GM18519 (cell line): ENCODE data around the gene PER3.

ENCODE experiments used
- ATAC-seq: cut with Tn5 transposase; IDR thresholded peaks from one replicate; pipeline ENCODE4 v1.9.1; 2021; ENCODE audit warnings: mild to moderate bottlenecking, moderate library complexity; ENCODE audit not compliant: unreplicated experiment, low FRiP score

Gene PER3

DNA sequence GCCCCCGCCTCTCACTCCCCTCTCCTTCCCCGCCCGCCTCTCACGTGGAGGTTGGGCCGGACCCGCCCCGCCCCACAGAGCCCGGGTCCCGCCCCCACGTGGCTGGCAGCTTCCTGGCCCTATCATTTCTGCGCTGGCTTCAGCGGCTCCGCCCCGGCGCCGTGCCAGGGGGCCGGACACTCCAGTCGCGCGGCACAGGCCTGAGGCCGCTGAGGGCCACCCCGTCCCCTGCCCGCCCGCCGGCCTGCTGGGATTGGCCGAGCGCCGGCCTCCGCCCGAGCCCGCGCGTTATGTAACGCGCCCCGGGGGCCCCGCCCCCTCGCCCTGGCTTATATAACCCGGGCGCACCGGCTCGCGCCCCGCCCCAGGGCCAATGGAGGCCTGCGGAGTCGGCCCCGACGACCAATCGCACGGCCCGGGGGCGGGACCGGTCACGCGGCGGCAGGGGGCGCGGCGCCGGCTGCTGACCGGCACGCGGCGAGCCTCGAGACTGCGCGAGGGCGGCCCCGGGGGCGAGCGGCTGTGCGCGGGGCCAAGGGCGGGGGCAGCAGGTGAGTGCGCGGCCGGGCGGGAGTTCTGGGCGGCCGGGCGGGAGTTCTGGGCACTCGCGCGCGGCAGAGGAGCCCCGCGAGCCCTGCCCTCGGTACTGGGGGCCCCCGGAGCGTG, at the start of gene PER3:
PER3 (plus strand) TSS at position 466 of the 666 bp plus-strand sequence. CDS start 587 bp downstream, outside the sequence.
- peak; percentile 75 for ATAC-seq

DNA sequence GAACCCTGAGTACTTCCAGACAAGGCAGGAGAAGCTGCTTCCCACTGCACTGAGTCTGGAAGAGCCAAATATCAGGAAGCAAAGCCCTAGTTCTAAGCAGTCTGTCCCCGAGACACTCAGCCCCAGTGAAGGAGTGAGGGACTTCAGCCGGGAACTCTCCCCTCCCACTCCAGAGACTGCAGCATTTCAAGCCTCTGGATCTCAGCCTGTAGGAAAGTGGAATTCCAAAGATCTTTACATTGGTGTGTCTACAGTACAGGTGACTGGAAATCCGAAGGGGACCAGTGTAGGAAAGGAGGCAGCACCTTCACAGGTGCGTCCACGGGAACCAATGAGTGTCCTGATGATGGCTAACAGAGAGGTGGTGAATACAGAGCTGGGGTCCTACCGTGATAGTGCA, 46.0 kb upstream of the PER3 start:
- ATAC-seq, result no peak

DNA sequence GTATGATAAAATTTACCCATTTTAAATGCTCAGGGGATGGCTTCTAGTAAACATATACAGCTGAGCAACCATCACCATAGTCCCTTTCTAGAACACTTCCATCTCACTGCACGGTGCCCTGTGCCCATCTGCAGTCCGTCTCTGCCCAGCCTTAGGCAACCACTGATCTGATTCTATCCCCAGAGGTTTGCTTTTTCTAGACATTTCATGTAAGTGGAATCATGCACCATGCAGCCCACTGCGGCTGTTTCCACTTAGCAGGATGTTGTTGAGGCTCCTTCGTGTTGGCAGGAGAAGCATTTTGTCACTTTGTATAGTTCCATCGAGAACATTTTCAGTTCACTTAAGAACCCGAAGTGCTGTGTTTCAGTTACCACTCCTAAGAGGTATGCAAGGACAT, 40.7 kb upstream of the PER3 start:
- ATAC-seq, result no peak

DNA sequence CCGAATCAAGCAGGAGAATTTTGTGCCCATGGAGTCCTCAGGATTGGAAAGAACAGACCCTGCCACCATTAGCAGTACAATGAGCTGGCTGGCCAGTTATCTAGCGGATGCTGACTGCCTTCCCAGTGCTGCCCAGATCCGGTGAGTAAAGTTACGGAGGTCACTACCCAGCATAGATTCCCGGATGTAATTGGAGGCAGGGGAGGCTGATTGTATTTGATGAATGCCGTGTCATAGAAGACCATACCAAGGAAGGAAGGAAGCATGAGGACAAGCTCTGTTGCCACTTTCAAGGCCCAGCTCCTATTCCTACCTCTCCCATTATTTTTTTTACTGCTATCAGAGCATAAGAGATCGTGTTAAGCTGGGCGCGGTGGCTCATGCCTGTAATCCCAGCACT, 39.2 kb upstream of the PER3 start:
- ATAC-seq, result no peak

DNA sequence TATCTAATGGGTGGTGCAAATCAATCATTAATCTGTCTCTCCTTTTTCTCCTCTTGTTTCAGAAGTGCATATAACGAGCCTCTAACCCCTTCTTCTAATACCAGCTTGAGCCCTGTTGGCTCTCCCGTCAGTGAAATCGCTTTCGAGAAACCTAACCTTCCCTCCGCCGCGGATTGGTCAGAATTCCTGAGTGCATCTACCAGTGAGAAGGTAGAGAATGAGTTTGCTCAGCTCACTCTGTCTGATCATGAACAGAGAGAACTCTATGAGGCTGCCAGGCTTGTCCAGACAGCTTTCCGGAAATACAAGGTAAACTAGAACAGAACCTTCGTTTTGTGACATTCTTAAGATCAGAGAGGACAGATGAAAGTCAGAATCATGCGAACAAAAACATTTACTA, 38.3 kb upstream of the PER3 start:
- no peak for ATAC-seq

DNA sequence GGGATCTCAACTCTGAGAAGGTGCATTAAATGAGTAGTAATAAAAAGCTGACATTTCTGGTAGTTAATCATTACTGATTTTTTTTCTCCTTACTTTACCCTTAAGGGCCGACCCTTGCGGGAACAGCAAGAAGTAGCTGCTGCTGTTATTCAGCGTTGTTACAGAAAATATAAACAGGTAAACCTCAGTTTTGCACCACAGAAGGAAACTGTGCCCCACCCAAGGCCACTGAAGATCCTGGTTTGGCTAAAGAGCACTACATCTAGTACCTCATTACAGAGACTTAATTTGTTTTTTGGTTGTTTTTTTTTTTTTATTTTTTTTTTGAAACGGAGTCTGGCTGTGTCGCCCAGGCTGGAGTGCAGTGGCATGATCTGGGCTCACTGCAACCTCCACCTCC, 36.5 kb upstream of the PER3 start:
- ATAC-seq, result no peak

DNA sequence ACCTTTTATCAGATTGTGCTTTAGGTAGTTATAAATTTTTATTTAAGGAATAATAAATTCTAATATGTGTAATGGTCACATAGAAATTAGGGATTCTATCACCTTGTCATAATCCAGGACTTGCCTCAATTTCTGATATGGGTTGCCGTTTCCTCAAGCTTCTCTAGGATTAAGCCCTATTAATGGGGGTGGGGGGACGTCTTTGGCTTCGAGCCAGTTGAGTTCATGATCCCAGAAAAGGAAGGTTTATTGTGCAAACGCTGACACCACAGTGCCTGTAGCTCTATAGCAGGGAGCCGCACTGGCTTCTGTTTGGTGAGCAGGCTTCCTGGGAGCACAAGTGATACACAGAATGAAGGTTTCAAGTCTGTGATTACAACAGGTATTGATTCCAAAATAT, 35.0 kb upstream of the PER3 start:
- no peak for ATAC-seq

DNA sequence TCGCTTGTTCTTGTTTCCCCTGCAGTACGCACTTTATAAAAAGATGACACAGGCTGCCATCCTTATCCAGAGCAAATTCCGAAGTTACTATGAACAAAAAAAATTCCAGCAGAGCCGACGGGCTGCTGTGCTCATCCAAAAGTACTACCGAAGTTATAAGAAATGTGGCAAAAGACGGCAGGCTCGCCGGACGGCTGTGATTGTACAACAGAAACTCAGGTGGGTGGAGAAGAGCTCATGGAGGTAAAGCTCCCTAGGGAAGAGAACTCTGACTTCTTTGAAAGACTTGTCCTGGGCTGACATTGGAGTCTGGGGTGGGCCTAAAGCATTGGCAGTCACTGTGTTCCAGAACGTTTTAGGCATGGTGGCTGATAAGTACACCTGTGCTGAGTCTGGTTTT, 32.9 kb upstream of the PER3 start:
- ATAC-seq, result no peak

DNA sequence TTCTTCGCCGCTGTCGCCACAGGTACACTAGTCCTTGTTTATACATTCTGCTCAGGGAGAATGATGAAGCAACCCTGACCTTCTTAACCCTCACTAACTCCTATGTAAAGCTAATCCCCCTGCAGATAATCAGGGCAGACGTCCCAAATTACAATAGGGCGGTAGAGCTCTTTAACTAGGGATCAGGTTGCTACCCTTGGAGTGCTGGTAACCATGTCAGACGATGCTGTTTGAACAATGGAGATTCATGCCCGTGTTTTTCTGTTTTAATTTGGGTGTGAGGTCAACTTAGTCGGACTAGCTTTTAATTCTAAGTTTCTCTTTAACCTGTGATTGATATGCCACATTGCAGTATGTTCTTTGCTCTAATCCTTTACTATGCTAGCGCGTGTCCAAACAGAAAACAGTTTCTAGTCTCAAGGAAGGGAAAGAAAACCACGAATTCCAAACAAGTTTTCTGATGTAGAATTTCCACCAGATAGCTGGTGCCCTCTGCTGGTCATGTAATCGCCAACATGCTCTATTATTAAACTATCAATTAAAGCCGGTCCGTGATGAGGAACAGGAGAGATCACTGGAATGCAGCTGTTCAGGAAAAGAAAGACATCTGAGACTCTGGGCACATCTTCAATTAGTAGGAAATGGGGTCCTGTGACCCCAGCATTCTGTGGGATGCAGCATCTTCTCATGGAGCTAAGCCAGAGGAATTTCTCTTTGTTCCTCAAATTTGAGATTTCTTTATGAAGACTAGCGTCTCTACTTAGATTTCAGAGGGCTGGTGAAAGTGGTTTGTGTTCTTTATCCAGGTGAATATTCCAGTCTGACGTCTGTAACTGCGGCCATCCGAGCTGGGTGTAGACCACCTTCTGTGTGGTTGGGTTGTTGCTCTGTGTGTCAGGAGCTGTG, 31.3 kb upstream of the PER3 start:
- ATAC-seq, result no peak

DNA sequence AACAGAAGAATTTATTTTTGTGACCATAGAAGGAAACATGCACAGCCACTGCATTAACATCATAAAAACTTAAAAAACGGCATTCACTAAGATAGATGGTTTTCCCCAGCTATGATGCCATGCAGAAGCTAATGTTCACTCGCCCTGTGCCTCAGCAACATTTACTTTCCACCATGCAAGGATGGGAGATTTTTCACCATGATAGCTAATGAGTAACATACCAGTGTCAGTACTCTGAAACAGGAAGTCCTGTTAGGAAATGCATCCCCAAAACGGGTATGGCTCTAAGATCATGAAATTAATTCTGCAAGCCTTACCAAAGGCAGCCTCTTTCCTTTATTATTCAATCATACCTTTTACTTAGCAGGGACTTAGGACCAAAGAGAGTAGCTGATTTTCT, 30.4 kb upstream of the PER3 start:
- ATAC-seq, result no peak

DNA sequence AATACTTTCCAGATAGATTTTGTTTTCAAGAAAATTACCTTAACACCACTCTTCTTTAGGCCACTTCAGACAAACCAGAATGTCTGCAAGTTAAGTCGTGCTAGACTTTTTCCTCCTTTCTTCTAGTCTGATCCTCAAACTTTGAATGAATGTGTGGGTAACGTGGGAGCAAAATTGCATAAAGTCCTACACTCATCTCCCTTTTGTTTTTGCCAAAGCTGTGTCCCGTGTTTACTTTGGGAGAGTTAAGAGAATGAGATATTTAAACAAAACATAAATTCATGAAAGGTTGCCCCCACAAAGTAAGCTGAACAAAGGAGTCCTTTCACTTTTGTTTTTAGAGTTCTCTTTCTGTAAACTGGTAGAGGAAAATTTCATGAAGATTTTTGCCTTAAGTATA, 29.9 kb upstream of the PER3 start:
- ATAC-seq, result no peak

DNA sequence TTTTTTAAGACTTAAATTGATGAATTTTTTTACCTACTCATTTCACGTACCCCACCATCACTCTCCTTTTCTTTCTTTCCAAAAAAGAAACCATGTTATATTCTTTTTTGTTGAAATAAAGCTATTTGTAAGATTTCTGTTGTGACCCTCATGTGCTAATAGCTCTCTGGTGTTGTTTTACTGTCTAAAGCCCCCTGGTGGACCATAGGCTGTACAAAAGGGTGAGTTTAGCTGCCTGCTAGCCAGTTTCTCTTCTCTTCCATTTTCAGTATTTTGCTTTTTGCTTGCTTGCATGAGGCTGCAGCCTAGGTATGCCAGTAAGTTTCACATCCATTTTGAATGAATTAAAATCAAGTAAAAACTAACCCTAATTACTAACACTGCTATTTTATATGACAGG, 28.6 kb upstream of the PER3 start:
- ATAC-seq, result no peak

DNA sequence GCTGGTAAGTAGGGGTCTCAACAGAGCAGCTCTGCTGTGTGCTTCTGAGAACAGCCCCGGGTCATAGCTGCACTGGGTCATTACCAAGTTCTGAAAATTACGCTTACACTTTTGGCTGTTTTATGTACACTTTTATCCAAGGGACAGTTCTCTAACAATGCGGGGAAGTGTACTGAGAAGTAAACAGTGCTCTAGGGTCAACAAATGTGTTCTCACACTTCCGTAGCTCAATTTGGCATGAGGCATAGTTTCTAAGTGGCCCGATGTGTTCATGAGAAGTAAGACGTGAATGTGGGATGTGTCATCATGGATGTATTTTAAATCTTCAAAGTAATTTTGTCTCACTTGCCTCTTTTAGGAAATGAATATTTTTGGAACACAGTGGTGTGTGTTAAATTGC, 23.8 kb upstream of the PER3 start:
- no peak for ATAC-seq

DNA sequence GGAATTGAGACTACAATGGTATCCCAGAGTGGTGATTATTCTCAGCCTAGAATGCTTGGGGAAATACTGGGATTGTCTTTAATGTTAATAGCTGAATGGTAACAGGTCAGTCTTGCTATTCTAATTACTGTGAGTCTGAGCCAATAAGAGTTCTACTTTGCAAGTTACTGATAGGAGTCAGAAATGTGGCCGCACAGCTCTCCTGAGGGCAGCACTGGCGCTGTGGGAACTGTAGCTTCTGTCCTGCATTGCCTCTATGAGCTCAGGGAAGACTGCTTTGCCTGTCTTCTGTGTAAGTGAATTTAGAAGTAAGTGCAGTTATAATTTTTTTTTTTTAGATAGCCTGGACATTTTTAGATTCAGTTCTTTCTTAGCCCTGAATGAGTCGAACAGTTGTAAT, 23.0 kb upstream of the PER3 start:
- no peak for ATAC-seq

DNA sequence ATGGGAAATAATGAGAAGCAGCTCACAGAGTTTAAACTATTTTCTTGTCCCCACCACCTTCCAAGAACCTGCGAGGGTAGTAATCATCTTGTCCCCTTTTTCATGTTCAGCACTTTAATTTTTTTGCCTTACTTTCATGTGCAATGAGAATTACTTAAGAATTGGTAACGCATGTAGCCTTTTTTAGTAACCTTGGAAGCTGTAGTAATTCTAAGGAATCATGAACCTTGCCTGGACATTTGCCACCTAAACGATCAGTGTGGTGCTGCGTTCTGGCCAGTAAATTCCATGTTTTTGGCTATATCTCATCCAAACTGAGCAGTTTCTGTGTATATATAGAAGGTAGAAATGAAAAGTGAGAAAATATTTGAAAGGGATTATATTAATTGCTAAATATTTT, 16.9 kb upstream of the PER3 start:
- no peak for ATAC-seq

DNA sequence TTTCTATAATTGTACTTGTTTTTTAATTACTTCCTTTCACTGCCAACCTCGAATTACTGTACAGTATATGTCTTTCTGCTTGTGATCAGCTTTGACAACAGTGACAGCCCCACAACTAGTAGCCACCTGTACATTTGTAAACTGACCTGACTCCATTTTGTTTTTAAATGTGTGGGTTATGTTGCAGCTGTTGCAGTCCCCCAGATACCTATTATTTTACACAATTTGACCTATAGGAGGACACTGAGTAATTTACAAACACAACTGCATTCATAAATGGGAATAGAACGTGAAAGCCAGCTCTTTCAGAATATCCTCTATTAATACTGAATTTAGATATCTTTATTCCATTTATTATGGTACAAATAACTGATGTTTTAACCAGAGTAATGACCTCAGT, 15.5 kb upstream of the PER3 start:
- no peak for ATAC-seq

DNA sequence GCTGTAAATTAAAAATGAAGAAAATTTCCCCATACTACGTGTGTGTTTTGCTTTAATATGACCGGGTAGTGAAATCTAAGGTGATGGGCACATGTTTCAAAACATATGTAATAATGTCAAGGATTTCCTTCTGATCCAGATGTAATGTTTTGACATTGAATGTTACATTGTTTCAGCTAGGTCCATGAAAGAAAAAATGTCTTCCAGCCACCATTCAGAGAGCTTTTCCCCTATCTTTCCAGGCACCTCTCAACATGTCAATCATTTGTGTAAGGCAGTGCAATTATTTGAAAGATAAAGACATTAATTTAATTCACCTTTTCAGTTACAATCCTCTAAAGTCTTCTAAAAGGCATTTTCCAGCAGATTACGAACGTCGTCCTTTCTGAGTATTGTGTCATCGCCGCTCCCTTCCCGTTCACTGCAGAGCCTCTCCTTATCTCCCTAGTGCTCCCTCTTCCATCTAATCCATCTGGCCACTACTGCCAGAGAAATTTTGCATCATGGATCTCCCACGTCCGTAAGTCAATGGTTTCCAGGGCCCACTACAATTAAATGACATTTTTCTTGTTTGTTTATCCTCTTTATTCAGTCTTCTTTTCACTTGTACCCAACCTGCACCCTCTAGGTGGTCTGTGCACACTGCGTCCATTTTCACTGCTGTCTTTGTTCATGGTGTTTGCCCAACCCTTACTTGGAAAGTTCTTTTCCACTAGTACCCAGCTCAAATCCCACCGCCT, 14.2 kb upstream of the PER3 start:
- no peak for ATAC-seq

DNA sequence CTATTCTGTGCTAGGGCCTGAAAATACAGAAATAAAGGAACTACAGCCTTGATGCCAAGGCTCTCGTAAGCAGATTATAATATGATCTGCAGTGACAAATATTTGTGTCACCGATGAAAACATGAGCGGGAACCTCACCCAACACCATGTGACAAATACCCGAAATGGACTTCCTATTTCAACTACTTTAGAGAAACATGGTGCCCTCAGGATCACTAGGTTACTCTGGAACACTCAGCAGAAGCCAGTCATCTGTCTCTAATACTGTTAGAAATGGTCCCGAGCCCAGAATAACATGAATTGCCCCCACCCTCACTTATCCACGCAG, 13.5 kb upstream of the PER3 start:
- no peak for ATAC-seq

DNA sequence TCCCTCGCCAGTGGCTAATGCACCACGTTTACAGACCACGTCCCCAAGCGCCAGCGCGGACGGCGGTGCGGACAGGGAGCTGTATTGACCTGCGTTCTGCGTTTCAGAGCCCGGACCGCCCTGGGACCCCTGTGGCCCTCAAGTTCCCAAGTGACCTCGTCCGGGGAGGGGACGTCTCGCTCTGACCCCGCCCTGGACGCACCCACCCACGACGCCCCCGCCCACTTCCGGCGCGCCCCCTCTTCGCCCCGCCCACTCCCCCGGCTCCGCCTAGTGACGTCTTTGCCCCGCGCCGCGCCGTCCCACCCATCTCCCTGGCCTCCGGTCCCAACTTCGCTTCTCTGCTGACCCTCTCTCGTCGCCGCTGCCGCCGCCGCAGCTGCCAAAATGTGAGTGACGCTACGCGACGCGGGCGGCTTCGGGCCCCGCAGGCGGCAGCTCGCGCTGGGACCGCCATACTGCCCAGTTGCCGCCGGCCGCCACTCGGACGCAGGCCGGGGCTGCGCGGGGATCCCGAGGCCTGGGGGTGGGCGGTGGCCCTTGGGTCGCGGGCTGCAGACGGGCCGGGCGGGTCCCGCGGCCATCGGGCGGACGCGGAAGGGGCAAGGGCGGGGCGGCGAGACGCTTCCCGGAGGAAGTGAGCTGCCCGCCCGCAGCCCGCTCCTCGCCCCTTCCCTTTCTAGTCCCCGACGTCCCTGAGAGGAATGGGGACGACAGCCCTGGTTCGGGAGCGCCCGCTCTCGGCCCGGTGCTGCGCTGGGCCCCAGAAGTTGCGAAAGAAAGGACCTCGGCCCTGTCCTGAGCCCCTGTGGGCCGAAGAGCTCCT, 12.9 kb upstream of the PER3 start, which contains the start of gene VAMP3:
VAMP3 (plus strand) TSS at position 300 of the 826 bp plus-strand sequence; CDS start at position 388, 88 bp downstream.
- ATAC-seq, result no peak

DNA sequence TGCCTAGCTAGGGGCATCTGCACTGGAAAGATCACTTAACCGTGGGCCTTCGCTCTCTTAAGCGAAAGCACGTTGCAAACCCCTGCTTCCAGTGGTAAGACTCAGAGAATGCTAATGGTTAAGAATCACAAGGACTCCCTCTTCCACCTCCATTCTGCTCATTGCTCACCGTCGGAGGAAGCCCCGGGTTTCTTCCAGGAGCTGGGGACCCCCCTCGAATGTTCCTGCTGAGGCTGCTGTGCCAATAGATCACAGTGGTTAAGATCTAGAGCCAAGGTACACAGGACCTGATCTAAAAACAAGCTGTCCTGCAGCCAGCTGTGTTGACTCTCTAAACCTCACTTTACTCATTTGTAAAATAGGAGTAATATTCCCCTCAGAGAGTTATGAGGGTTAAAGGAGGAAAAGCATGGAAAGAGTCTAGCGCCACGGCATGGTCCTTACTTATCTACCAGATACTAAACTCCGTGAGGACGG, 12.2 kb upstream of the PER3 start:
- ATAC-seq, result no peak
